Hematopoietic multipotent progenitor cell treated with erythropoietin and hydrocortisone succinate and interleukin-3 and kit ligand, for 6 days (in vitro differentiated cells): ENCODE data around the gene ATP6V0E1.
"Not testable (repeated sequence)": the region's sequence is repeated elsewhere in the genome, so short reads cannot be mapped to it uniquely, and the experiment has no call there.

Experiments
- DNase-seq: peaks from one replicate; pipeline ENCODE4 v3.0.0-alpha.2; 2015

Gene ATP6V0E1

GRCh38 chr5:173010021-173010420 is 26.4 kb downstream of the ATP6V0E1 start:
- DNase-seq: no peak

- DNase-seq: no peak
These were observed 27.2 kb downstream of the ATP6V0E1 start for GRCh38 chr5:173010547-173011464.

- DNase-seq: no peak
These were observed 28.0 kb downstream of the ATP6V0E1 start for GRCh38 chr5:173011566-173011965.

- DNase-seq: no peak
These were observed 29.3 kb downstream of the ATP6V0E1 start for GRCh38 chr5:173012882-173013281.

GRCh38 chr5:173014671-173015070 is 31.1 kb downstream of the ATP6V0E1 start:
- DNase-seq: no peak

- DNase-seq: no peak
These were observed 31.6 kb downstream of the ATP6V0E1 start for GRCh38 chr5:173015192-173015591.

GRCh38 chr5:173015598-173016455 is 32.3 kb downstream of the ATP6V0E1 start:
- DNase-seq: no peak

GRCh38 chr5:173016598-173017046 is 33.1 kb downstream of the ATP6V0E1 start:
- DNase-seq: no peak

GRCh38 chr5:173017087-173017486 is 33.5 kb downstream of the ATP6V0E1 start:
- not testable (repeated sequence) for DNase-seq

- DNase-seq: no peak
These were observed 34.8 kb downstream of the ATP6V0E1 start for GRCh38 chr5:173018358-173018757.

GRCh38 chr5:173020154-173020581 is 36.6 kb downstream of the ATP6V0E1 start:
- no peak for DNase-seq

- no peak for DNase-seq
These were observed 37.1 kb downstream of the ATP6V0E1 start for GRCh38 chr5:173020643-173021042.

GRCh38 chr5:173025651-173026050 is 42.1 kb downstream of the ATP6V0E1 start:
- DNase-seq: no peak

- no peak for DNase-seq
These were observed 44.3 kb downstream of the ATP6V0E1 start for GRCh38 chr5:173027905-173028304.

- no peak for DNase-seq
These were observed 45.3 kb downstream of the ATP6V0E1 start for GRCh38 chr5:173028811-173029327.

- peak; percentile 65 for DNase-seq
These were observed 45.9 kb downstream of the ATP6V0E1 start for GRCh38 chr5:173029499-173029921.

- DNase-seq: not testable (repeated sequence)
These were observed 48.5 kb downstream of the ATP6V0E1 start for GRCh38 chr5:173032096-173032495.

- no peak for DNase-seq
These were observed 49.2 kb downstream of the ATP6V0E1 start for GRCh38 chr5:173032730-173033129.

- no peak for DNase-seq
These were observed 50.4 kb downstream of the ATP6V0E1 start for GRCh38 chr5:173033923-173034322.

- no peak for DNase-seq
These were observed 52.5 kb downstream of the ATP6V0E1 start for GRCh38 chr5:173035904-173036707.

- no peak for DNase-seq
These were observed 55.6 kb downstream of the ATP6V0E1 start for GRCh38 chr5:173039188-173039587.

GRCh38 chr5:173039964-173040363 is 56.4 kb downstream of the ATP6V0E1 start:
- DNase-seq: no peak
